GM23338 (cell line): ENCODE measurements around the gene FDXACB1. TPM values are rescaled to one million over a fixed set of nuclear protein-coding genes. Genes with fewer than 3 reads are reported as not detected.

ENCODE experiments used
- ATAC-seq: fragments of 200-7000 bp; cut with Tn5 transposase; 3 replicates; pipeline ENCODE4 v1.9.1; 2020
- DNase-seq: peaks from one replicate; pipeline ENCODE4 v3.0.0-alpha.2; 2015; ENCODE audit warnings: low spot score
- H2AFZ ChIP-seq: fragments of 200-600 bp; sonication (generic); 2 replicates; pipeline ENCODE4 v1.8.0; 2016; ENCODE audit warnings: antibody characterized with exemption, mild to moderate bottlenecking, moderate library complexity
- H3F3A ChIP-seq: fragments of 200-600 bp; sonication (generic); replicated peaks from 2 replicates; pipeline ENCODE4 v1.8.0; 2017; ENCODE audit warnings: antibody characterized with exemption, mixed run types, low read depth
- H3K27ac ChIP-seq: fragments of 200-600 bp; sonication (generic); 2 replicates; pipeline ENCODE4 v1.6.1; 2016; ENCODE audit warnings: low read depth
- H3K27me3 ChIP-seq: fragments of 200-600 bp; sonication (generic); 2 replicates; pipeline ENCODE4 v1.8.0; 2016; ENCODE audit warnings: mild to moderate bottlenecking, mixed run types, moderate library complexity; ENCODE audit not compliant: insufficient read depth
- H3K36me3 ChIP-seq: fragments of 200-600 bp; sonication (generic); 2 replicates; pipeline ENCODE4 v1.8.0; 2016; ENCODE audit warnings: mild to moderate bottlenecking; ENCODE audit not compliant: insufficient read depth
- H3K4me1 ChIP-seq: fragments of 200-600 bp; sonication (generic); 2 replicates; pipeline ENCODE4 v1.8.0; 2016; ENCODE audit warnings: mild to moderate bottlenecking, moderate library complexity; ENCODE audit not compliant: insufficient read depth
- H3K4me2 ChIP-seq: fragments of 200-600 bp; sonication (generic); 2 replicates; pipeline ENCODE4 v1.7.1; 2017; ENCODE audit warnings: mixed run types
- H3K4me3 ChIP-seq: fragments of 200-600 bp; sonication (generic); 2 replicates; pipeline ENCODE4 v1.6.1; 2016; ENCODE audit warnings: mixed run types
- H3K79me2 ChIP-seq: fragments of 200-600 bp; sonication (generic); replicated peaks from 2 replicates; pipeline ENCODE4 v1.8.0; 2017; ENCODE audit warnings: mild to moderate bottlenecking; ENCODE audit not compliant: insufficient read depth
- H3K9me2 ChIP-seq: fragments of 200-600 bp; sonication (generic); 2 replicates; pipeline ENCODE4 v1.8.0; 2017; ENCODE audit not compliant: insufficient read depth
- H4K20me1 ChIP-seq: fragments of 200-600 bp; sonication (generic); replicated peaks from 2 replicates; pipeline ENCODE4 v1.8.0; 2017; ENCODE audit warnings: mild to moderate bottlenecking; ENCODE audit not compliant: insufficient read depth
- H3K27ac Mint-ChIP-seq: 2 replicates; pipeline ENCODE4 v1.8.0; 2020; ENCODE audit warnings: inconsistent platforms, mild to moderate bottlenecking, moderate library complexity, mixed read lengths
- H3K27me3 Mint-ChIP-seq: 3 replicates; pipeline ENCODE4 v1.8.0; 2022; ENCODE audit warnings: low read depth, mild to moderate bottlenecking, moderate library complexity, mixed read lengths, inconsistent platforms; ENCODE audit not compliant: insufficient read depth, poor library complexity
- H3K36me3 Mint-ChIP-seq: 3 replicates; pipeline ENCODE4 v1.8.0; 2021; ENCODE audit warnings: low read depth, mild to moderate bottlenecking, inconsistent platforms, moderate library complexity, mixed read lengths
- H3K4me1 Mint-ChIP-seq: 3 replicates; pipeline ENCODE4 v1.8.0; 2020; ENCODE audit warnings: mild to moderate bottlenecking, inconsistent platforms, mixed read lengths
- H3K4me3 Mint-ChIP-seq: 3 replicates; pipeline ENCODE4 v1.8.0; 2021; ENCODE audit warnings: moderate library complexity, mild to moderate bottlenecking, inconsistent platforms, mixed read lengths
- H3K9me3 Mint-ChIP-seq: 3 replicates; pipeline ENCODE4 v1.8.0; 2020; ENCODE audit warnings: moderate library complexity, mild to moderate bottlenecking, inconsistent platforms, mixed read lengths
- CTCF ChIP-seq, 2 experiments: fragments of 200-600 bp in 1 of 2; sonication (generic) in 1 of 2; conservative IDR thresholded peaks; 2 replicates each; pipeline versions ENCODE4 v1.5.1 to v1.6.1; 2016 to 2017; ENCODE audit warnings: antibody characterized with exemption in 2 of 2, low read depth in 2 of 2, mild to moderate bottlenecking in 2 of 2, moderate library complexity in 1 of 2
- EZH2 ChIP-seq: fragments of 200-600 bp; sonication (generic); IDR thresholded peaks from one replicate; pipeline ENCODE4 v1.8.0; 2017; ENCODE audit warnings: antibody characterized with exemption, mild to moderate bottlenecking, low read depth; ENCODE audit not compliant: unreplicated experiment
- REST ChIP-seq: IDR thresholded peaks from one replicate; pipeline ENCODE4 v1.6.1; 2018; ENCODE audit warnings: antibody characterized with exemption; ENCODE audit not compliant: unreplicated experiment
- polyA plus RNA-seq: library from polyadenylated mRNA; unstranded; fragments of >200 nt; fragmentation: Nextera tagmentation; extraction: Ambion mirVana; gene quantifications from 2 replicates; pipeline ENCODE4 v1.2.1, GENCODE V29; 2016
- total RNA-seq: library from RNA; depleted of rRNA; stranded (reverse); fragments of >200 nt; shearing (Covaris generic); gene quantifications from 2 replicates; pipeline ENCODE4 v1.2.3, GENCODE V29; 2014

FDXACB1 gene
- total and polyA plus RNA-seq, 2 experiments from 2014 or later, result 1.6 to 2.4 TPM

DNA sequence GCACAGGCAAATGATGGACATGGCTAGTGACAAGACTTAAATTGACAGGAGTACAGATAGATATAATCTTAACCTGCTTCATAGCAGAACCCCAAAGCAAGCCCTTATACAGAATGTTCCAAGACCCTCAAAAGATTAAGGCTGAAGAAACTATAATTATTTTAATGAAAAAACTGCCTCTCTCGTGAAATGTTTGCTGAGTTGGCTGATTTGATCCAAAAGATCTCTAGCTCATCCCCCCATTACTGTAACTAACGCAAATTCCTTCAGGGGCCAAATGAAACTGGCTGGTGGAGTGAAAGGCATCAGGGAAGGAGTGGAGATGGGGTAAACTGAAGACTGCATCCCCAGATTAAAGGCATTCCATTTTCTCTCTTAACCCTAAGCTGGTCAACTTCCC, 26.9 kb downstream of the FDXACB1 start:
- Mint-ChIP-seq H3K4me1 (peaks cover 1% of the 10 kb centered on the region), H3K27me3 (no peaks in the 10 kb centered on the region), H3K27ac (no peak overlapping the region), H3K9me3 (no peaks in the 10 kb centered on the region), H3K36me3 (peaks cover 8% of the 10 kb centered on the region; the same call in 1 of the 3 replicates), H3K4me3 (no peak overlapping the region)
- no peaks in the 10 kb centered on the region for H3K9me2 ChIP-seq
- no peak for DNase-seq
- no peak overlapping the region for H2AFZ ChIP-seq
- H3K4me3 ChIP-seq, result no peak overlapping the region
- no peaks in the 10 kb centered on the region for H3K36me3 ChIP-seq
- H3K27me3 ChIP-seq, result no peaks in the 10 kb centered on the region
- no peak overlapping the region for H3K27ac ChIP-seq
- H4K20me1 ChIP-seq, result no peaks in the 10 kb centered on the region
- H3K79me2 ChIP-seq, result no peaks in the 10 kb centered on the region
- no peaks in the 10 kb centered on the region for H3K4me1 ChIP-seq
- no peak for ATAC-seq
- no peak overlapping the region for H3K4me2 ChIP-seq
- TF ChIP-seq CTCF (conservative IDR thresholded peaks at IDR 0.05; ENCODE audit: low read depth in 2 of 2) (no peak), REST (no peak)
- no peaks in the 10 kb centered on the region for H3F3A ChIP-seq

- H3K36me3 ChIP-seq, result no peaks in the 10 kb centered on the region
- ATAC-seq, result no peak; the same call in 2 of the 3 replicates
- H3K4me2 ChIP-seq, result no peak overlapping the region
- DNase-seq, result peak; percentile 32
- Mint-ChIP-seq H3K27ac (no peak overlapping the region), H3K4me3 (no peak overlapping the region), H3K36me3 (peaks cover 8% of the 10 kb centered on the region; the same call in 1 of the 3 replicates), H3K27me3 (no peaks in the 10 kb centered on the region), H3K9me3 (no peaks in the 10 kb centered on the region), H3K4me1 (peaks cover 6% of the 10 kb centered on the region)
- TF ChIP-seq EZH2 (no peak), CTCF (conservative IDR thresholded peaks at IDR 0.05; ENCODE audit: low read depth in 2 of 2) (peak; percentile 52 to 57)
- H3K4me3 ChIP-seq, result no peak overlapping the region
- no peaks in the 10 kb centered on the region for H3K9me2 ChIP-seq
- no peak overlapping the region for H3K27ac ChIP-seq
- no peaks in the 10 kb centered on the region for H3F3A ChIP-seq
- no peaks in the 10 kb centered on the region for H3K4me1 ChIP-seq
- no peaks in the 10 kb centered on the region for H3K27me3 ChIP-seq
- H3K79me2 ChIP-seq, result no peaks in the 10 kb centered on the region
- H4K20me1 ChIP-seq, result no peaks in the 10 kb centered on the region
- no peak overlapping the region for H2AFZ ChIP-seq
These were observed 27.3 kb downstream of the FDXACB1 start for GRCh38 chr11:111851636-111852035.
